Measurements from ENCODE around the gene C8G. TPM values are rescaled to one million over a fixed set of nuclear protein-coding genes. Genes with fewer than 3 reads are reported as not detected.

Gene C8G
- total RNA-seq, 4 donors from 2014 or later: 4.3 to 7.9 (median 6.4) TPM; not detected in 1

DNA sequence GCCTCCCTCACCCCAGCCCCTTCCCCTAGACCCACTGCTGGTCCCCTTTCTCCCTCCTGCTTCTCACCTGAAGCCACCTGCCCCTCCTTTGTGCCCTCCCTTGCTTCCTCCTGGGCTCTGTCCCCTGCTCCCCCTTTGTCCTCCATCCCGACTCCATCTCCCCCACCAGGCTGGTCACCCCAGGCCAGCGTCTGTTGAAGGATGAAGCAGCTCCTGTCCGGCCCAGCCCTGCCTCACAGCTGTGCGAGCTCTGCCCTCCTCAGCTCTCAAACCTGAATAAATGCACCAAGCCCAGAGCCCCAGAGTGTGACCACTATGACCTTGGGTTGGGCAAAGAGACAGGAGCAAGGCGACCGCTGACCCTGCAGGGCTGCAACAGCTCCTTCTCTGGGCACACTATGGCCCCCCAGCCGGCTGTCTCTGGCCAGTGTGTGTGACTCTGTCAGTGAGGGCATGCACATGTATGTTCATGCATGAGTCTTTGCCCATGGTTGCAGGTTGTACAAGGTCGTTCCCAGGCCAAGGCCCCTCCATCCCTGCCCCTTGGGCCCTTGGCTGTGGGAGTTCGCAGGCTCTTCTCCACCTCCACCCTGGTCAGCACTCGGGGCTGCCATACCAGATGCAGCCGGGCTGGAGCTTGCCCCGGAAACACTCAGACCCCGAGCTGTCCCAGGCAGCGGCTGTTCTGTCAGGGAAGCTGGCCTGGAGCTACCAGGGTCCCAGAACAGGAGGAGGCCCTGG lies 10.3 kb downstream of the C8G start:
- intact Hi-C loops (cut with DNase I; ENCODE audit: low total_unique reads) (no loop called here), in situ Hi-C loops (cut with MboI; ENCODE audit: low pct_ligation_motif_present in 1 of 4, low pct_unique_long_range_greater_than_20kb in 1 of 4, low sequenced_read_pairs in 3 of 4) (no loop called here)
- TF ChIP-seq, protein P1, sequence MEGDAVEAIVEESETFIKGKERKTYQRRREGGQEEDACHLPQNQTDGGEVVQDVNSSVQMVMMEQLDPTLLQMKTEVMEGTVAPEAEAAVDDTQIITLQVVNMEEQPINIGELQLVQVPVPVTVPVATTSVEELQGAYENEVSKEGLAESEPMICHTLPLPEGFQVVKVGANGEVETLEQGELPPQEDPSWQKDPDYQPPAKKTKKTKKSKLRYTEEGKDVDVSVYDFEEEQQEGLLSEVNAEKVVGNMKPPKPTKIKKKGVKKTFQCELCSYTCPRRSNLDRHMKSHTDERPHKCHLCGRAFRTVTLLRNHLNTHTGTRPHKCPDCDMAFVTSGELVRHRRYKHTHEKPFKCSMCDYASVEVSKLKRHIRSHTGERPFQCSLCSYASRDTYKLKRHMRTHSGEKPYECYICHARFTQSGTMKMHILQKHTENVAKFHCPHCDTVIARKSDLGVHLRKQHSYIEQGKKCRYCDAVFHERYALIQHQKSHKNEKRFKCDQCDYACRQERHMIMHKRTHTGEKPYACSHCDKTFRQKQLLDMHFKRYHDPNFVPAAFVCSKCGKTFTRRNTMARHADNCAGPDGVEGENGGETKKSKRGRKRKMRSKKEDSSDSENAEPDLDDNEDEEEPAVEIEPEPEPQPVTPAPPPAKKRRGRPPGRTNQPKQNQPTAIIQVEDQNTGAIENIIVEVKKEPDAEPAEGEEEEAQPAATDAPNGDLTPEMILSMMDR (IDR thresholded peaks at IDR 0.05): no peak
- TF ChIP-seq POLR2AphosphoS5 (IDR thresholded peaks at IDR 0.05): no peak
- no peak for TF ChIP-seq POLR2A (IDR thresholded peaks at IDR 0.05)
- TF ChIP-seq EP300 (IDR thresholded peaks at IDR 0.05; ENCODE audit: low read depth): no peak
- Histone ChIP-seq H3K27me3 (no peaks in the 10 kb centered on the region), H3K4me3 (no peak overlapping the region), H3K9me3 (no peaks in the 10 kb centered on the region), H3K36me3 (no peaks in the 10 kb centered on the region), H3K27ac (no peak overlapping the region), H3K4me1 (peaks cover under 1 to 9% (median 6%) of the 10 kb centered on the region in 4 donors)
- 94 to 95% methylated on average over 4 to 9 of the region's 14 CpGs for WGBS, 2 donors (ENCODE audit: low coverage in 1 of 2)
- no peak for DNase-seq

DNA sequence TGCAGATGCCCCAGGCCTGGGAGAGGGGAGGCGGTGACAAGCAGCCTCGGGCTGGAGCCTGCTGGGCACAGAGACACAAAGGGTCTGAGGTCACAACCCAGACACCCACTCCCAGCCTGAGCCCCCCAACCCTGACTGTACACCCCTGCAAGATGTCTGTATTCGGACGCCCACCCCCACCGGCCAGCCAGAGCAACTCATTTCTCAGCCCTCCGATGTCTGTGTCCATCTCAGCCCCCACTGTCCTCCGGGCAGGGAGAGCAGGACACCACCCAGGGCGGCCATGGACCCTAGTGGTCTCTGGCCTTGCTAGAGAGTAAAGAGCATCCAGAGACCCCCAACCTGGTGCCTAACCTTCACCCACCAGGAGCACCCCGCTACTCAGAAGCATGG lies 10.9 kb downstream of the C8G start:
- Histone ChIP-seq H3K36me3 (no peaks in the 10 kb centered on the region), H3K27ac (no peak overlapping the region), H3K9me3 (no peaks in the 10 kb centered on the region), H3K4me1 (peaks cover 0 to 3% (median under 1%) of the 10 kb centered on the region in 4 donors), H3K4me3 (no peak overlapping the region), H3K27me3 (no peaks in the 10 kb centered on the region)
- WGBS, 2 donors (ENCODE audit: low coverage in 1 of 2): 94% methylated on average over 7 of the region's 9 CpGs; no CpG with 5 or more reads in 1 of the 2 donors
- DNase-seq: no peak
- in situ Hi-C loops (cut with MboI; ENCODE audit: low pct_ligation_motif_present in 1 of 4, low pct_unique_long_range_greater_than_20kb in 1 of 4, low sequenced_read_pairs in 3 of 4): no loop called here
- no peak for TF ChIP-seq POLR2AphosphoS5 (IDR thresholded peaks at IDR 0.05)
- TF ChIP-seq POLR2A (IDR thresholded peaks at IDR 0.05): no peak
- TF ChIP-seq, protein P1 (IDR thresholded peaks at IDR 0.05): no peak
- no peak for TF ChIP-seq EP300 (IDR thresholded peaks at IDR 0.05; ENCODE audit: low read depth)
- intact Hi-C loops (cut with DNase I; ENCODE audit: low total_unique reads): no loop called here

DNA sequence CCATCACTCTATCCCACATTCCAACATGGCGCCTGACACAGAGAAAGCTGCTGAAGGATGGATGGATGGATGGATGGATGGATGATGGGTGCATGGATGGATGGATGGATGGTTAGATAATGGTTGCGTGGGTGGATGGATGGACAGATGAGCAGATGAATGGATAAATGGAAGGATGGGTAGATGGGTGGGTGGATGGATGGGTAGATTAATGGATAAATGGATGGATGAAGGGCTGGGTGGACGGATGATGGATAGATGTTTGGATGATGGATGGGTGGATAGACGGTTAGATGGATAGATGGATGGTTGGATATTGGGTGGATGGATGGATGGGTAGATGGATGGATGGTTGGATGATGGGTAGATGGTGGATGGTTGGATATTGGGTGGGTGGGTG lies 11.6 kb downstream of the C8G start:
- no peaks in the 10 kb centered on the region for H3K4me1 ChIP-seq
- intact Hi-C loops (cut with DNase I; ENCODE audit: low total_unique reads) (no loop called here), in situ Hi-C loops (cut with MboI; ENCODE audit: low pct_ligation_motif_present in 1 of 4, low pct_unique_long_range_greater_than_20kb in 1 of 4, low sequenced_read_pairs in 3 of 4) (no loop called here)
- H3K27ac ChIP-seq: no peak overlapping the region
- H3K27me3 ChIP-seq: no peaks in the 10 kb centered on the region
- TF ChIP-seq, protein P1 (IDR thresholded peaks at IDR 0.05): no peak
- no peak for TF ChIP-seq POLR2AphosphoS5 (IDR thresholded peaks at IDR 0.05)
- TF ChIP-seq EP300 (IDR thresholded peaks at IDR 0.05; ENCODE audit: low read depth): no peak
- TF ChIP-seq POLR2A (IDR thresholded peaks at IDR 0.05): no peak
- no peaks in the 10 kb centered on the region for H3K9me3 ChIP-seq
- no peak for DNase-seq
- no peaks in the 10 kb centered on the region for H3K36me3 ChIP-seq
- WGBS, 2 donors (ENCODE audit: low coverage in 1 of 2): 94 to 100% methylated on average over 2 to 4 of the region's 4 CpGs
- no peak overlapping the region for H3K4me3 ChIP-seq

GRCh38 chr9:136957461-136957860 lies 12.4 kb downstream of the C8G start:
- H3K36me3 ChIP-seq: no peaks in the 10 kb centered on the region
- H3K27ac ChIP-seq: no peak overlapping the region
- H3K4me3 ChIP-seq: no peak overlapping the region
- H3K4me1 ChIP-seq: no peaks in the 10 kb centered on the region
- DNase-seq: no peak
- intact Hi-C loops (cut with DNase I; ENCODE audit: low total_unique reads) (no loop called here), in situ Hi-C loops (cut with MboI; ENCODE audit: low pct_ligation_motif_present in 1 of 4, low pct_unique_long_range_greater_than_20kb in 1 of 4, low sequenced_read_pairs in 3 of 4) (no loop called here)
- H3K9me3 ChIP-seq: no peaks in the 10 kb centered on the region
- 80 to 87% methylated on average over 1 of the region's 1 CpG for WGBS, 2 donors (ENCODE audit: low coverage in 1 of 2)
- H3K27me3 ChIP-seq: no peaks in the 10 kb centered on the region
- TF ChIP-seq EP300 (IDR thresholded peaks at IDR 0.05; ENCODE audit: low read depth) (no peak), POLR2AphosphoS5 (IDR thresholded peaks at IDR 0.05) (no peak), POLR2A (IDR thresholded peaks at IDR 0.05) (no peak)
- TF ChIP-seq, protein P1 (IDR thresholded peaks at IDR 0.05): no peak

Measured in transverse colon (tissue), 4 donors.